SH-SY5Y (cell line): ENCODE results near the gene MRGPRF.
A peak's percentile ranks its signal among the peaks of the same experiment; 100 is the strongest.

Experiments used
- GATA2 ChIP-seq: IDR thresholded peaks from 2 replicates; pipeline ENCODE4 v1.6.1; 2011; ENCODE audit warnings: mild to moderate bottlenecking, low read depth, low read length
- GATA3 ChIP-seq: IDR thresholded peaks from 2 replicates; pipeline ENCODE4 v1.6.1; 2011; ENCODE audit warnings: low read depth, mild to moderate bottlenecking, low read length, moderate library complexity

MRGPRF gene

DNA sequence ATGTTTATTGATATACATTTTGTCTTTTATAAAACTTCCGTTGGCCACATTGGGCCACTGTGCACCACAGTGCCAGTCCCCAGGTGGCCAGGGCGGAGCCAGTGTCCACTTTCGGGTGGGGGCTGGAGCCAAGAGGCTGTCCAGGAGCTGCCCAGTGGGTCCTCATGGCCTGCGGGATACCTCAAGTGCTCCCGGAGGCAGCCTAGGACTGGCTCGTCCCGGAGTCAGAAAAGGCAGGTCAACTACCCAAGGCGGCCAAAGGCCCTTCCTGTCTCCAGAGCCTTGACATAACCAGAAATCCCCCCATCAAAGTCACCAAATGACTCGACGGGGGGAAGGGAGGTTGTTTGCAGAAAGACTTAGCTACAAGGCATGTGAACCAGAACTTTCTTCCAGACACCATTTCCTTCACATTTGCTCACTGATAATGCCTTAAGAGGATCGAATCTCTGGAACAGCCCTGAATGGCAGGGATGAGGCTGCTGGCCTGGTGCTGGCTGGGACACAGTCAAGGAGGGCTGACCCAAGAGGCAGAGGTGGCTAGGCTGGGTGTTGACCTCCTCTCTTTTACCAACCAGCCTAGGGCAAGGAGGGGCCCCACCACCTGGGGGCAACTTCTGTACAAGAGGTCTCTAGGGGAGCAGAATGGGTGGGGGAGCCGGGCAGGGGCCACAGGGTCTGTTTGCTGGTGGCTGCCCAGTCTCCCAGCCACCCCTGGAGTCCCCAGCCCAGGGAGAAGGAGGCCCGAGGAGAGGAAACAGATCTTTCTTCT, 8.4 kb downstream of the MRGPRF start:
- TF ChIP-seq GATA3 (no peak), GATA2 (no peak)

DNA sequence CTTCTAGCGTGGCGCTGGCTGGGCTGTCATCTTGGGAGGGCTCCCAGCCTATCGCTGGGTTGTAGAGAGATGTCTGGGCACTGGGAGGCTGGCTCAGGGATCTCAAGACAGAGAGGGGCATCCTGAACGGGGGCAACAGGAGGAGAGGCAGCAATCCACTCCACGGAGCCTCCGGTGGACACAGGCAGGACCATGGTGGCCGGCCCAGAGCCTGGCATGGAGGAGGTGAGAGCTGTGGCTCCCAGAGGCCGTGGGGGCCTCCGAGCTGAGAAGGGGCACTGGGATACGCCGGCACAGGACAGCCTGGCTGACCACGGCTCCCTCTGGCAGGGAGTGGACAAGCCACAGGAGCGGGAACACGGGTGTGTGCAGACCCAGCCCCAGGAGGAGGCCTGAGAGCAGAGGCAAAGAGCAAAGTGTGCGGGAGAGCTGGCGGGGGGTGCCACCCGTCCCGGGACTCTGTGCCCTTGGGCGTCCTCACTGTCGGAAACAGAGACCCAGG, 9.1 kb downstream of the MRGPRF start:
- TF ChIP-seq GATA3 (no peak), GATA2 (no peak)

DNA sequence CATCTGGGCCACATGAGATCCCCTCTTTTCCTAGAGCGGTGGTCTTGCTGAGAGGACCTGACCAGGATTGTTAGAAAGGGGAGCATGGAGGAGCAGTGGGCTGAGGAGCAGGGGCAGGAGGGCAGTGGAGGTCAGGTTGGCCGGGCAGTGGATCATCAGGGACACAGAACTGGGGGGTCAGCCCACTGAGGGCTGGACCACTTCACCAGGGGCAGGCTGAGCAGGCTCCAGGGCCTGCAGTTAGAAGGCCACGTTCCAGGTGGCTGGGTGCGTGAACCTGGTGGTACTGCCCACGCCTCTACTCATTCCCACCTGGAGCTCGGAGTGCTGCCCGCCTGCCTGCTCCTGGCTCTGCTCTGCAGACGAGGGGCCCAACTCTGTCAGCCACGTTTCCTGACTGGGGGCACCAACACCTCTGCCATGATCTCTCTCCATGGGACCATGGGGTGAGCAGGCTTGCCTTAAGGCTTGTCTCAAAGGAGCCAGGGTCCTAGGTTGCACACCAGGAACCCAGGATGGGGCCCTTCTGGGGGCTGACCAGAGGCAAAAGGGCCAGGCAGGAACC, 9.7 kb downstream of the MRGPRF start:
- no peak for TF ChIP-seq GATA3
- no peak for TF ChIP-seq GATA2

DNA sequence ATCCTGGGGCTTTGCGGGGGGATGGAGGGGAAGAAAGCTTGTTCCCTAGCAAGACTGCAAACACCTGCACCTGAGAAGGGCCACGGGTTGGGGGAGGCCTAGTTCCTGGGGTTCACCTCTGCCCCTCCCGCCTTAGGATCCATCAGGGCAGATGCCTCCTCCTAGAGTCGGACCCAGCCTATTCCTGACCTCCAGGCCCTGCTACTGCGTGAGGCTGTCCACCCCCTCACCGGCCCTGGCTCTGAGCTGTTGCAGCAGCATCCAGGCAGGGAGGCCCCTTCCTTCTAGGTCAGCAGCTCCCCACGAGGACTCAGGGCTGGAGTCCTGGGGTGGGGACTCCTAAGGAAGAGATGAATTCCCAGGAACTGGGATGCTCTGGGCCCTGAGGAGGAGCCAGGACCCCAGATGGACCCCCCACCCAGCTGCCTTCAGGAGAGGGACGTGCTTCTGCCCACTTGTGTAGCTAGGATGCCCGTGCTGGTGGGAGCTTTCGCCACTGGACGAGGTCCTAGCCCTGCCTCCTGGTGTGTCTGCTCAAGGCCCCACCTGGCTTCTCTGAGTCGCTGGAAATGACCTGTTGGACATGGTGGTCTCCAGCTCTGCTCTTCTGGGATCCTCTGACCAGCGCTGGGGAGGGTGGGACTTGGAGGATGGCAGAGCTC, 10.3 kb downstream of the MRGPRF start:
- TF ChIP-seq GATA2 (no peak), GATA3 (no peak)

DNA sequence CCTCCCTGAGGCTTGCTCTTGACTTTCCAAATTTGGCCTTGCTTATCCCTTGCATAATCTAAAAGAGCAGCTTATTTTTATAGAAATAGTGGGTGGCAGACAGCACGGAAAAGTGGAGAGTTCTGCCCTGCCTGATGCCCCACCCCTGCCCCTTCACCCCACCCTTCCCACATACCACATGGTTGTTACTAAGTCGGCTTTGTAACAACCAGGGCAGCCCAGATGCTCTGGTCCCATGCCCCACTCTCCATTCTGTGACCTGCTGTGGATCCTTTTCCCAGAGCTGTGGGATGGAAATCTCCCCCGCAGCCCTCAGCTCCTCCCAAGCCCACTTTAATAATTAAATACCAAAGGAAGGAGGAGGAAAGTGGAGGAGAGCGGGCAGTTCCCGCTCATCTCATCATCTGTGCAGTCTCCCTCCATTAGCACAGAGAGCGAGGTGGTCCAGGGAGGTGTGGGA, 10.9 kb downstream of the MRGPRF start:
- TF ChIP-seq GATA2, result no peak
- no peak for TF ChIP-seq GATA3

DNA sequence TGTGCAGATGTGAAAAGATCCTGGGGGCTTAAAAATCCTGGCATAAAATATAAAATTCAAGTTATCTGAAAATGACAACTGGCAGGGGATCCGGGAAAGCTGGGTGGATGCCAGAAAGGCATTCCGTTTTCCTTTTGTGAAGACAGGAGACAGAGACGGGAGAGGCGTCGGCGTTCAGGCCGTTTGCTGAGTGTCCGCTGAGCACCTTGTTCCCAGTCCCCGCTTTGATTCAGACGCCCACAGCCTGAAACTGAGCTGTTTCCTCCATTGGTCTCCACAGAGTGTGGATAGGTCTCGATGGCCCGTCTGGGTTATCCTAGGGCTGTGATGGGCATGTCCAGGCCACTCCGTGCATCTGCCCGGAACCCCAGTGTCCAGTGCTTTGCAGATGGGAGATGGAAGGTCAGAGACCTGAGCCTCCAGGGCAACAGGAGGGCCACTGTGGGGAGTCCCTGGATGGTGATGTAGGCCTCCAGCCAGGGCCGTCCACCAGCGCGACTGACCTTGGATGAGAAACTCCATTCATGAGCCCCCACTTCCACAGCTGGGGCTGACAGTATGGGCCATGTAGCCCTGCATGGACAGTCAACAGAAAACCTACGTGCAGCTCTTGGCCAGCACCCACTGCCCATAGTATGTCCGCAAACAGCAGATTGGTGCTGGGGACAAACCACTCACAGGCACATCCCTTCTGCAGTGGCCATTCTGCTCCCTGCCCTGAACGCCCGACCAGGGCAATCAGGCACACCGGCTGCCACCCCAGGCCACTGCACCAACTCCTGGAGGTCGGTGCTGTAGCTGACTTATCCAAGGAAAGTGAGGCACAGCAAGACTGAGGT, 11.6 kb downstream of the MRGPRF start:
- TF ChIP-seq GATA2 (no peak), GATA3 (no peak)

DNA sequence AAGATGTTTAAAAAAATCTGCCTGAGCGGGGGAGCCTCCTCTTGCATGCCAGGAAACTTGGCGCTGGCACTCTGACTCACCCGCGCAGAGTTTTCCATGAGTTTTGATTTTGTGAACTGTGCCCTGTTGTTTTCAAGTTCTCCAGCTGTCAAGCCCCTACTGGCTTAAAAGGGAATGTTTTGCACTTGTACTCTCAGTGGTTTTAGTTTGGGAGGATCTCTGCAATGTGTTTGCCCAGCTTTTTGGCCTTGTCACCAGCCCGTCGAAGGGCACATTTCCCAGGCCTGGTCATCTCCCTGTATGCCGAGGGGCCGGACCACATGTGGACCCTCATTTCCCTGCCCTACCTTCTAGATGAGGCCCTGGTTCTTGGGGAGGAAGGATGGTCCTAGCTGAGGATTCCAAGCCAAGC, 12.2 kb downstream of the MRGPRF start:
- no peak for TF ChIP-seq GATA3
- no peak for TF ChIP-seq GATA2

DNA sequence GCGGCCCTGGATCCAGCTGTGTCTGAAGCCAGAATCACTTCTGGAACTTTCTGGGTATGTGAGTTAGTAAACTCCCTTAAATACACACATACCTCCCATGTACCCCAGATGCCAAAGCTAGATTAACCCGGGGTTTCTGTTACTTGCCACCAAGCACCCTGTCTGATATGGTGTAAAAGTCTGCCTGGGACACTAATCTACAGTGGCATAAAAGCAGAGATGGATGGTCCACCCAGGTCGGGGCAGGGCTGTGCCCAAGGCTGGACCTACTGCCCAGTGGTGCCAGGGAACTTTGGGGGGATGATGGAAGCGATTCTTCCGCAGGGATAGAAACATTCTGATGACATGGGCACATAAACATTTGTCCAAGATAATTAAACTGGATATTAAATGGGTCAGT, 12.7 kb downstream of the MRGPRF start:
- no peak for TF ChIP-seq GATA3
- no peak for TF ChIP-seq GATA2

DNA sequence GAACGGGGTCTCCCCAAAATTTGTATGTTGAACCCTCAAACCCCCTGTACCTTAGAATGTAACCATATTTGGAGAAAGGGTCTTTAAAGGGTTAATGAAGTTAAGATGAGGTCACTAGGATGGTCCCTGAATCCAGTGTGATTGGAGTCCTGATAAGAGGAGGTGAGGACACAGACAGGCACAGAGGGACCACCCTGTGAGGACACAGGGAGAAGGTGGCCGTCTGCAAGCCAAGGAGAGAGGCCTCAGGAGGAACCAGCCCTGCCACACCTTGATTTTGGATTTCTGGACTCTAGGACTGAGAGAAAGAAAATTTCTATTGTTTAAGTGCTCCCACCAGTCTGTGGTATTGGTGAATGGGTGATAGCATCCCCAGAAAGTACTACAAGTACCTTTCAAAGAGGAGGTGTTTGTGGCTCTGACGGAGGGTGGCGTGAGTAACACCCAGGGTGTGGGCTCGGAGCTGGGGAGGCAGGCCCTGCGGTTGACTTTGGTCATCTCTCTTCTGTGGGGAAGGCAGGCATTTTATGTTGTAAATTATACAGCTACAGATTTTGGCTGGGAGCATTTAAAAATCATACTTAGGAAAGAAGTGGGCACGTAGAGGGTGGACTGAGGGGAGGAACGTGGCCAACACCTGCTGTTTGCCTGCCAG, 13.8 kb downstream of the MRGPRF start:
- TF ChIP-seq GATA3, result no peak
- peak; percentile 63; the same call in 1 of the 2 replicates for TF ChIP-seq GATA2

DNA sequence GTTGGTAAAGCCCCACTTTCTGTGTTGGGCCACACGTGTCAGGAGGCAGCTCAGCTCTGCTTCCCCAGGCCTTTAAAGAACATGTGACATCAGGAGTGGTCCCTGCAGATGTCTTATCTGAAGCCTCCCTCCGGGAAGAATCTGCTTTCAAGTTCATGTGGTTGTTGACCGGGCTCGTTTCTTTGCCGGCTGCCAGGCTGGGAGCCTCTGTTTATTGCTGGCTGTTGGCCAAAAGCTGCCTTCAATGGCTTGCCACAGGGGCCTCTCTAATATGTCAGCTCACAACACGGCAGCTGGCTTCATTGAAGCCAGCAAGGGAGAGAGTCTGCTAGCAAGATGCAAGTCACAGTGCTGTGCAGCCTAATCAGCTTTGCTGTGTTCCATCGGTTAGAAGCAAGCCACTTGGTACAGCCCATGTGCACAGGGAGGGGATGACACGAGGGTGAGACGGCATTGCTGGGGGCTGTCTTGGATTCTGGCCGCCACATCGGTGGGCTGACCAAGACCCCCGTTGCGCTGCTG, 14.6 kb downstream of the MRGPRF start:
- no peak; the same call in 1 of the 2 replicates for TF ChIP-seq GATA3
- peak; percentile 79 for TF ChIP-seq GATA2

DNA sequence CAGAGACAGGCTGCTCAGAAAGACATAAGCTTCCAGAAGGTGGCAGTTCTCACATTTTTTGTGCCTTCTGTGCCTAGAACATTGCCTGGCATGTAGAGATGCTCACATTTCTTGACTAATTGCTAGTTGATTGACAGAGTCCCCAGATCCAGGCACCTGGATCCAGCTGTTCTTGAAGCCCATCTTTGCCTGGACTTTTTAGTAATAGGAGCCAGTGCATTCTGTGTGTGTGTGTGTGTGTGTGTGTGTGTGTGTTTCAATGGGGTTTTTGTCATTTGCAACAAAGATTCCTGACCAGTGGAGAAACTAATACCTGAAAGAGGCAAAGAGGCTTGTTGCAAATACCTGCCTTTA, 15.1 kb downstream of the MRGPRF start:
- TF ChIP-seq GATA3 (no peak), GATA2 (no peak)

DNA sequence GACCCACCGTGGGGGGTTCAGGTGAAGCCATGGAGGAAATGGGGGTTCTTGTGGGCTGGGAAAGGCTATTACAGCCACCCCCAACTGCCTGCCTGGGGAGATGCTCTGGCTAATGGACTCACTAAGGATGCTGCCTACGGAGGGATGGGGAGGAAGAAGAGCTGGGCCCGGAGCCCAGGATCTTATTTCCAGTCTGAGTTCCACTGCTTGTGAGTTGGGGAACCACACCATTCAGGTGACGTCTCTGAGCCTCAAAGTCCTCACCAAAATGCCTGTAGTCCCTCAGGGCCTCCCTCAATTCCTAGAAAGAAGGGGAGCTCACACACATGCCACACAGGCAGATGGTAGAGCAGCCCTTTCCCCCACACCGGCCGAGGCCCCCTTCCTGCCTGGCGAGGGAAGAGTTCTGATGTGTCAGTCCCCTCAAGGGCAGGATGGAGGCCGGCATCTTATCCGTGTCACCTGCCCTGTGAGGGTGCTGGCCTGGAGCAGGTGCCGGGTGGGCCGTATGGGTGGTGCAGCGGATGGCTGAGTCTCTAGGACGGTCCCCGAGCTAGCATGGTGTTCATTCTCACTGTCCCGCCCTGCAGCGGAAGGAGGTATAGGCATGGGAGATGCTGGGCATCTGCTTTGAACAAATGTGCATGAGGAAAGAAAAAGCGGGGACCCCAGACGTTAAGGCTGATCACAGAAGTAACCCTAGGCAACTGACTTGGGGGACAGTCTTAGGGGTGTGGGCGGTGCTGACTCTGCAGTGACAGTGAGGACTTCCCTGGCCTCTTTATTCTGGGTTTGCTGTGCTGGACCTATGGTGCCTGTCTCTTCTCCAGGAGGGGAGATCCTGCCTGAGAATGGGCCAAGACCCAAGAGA, 15.7 kb downstream of the MRGPRF start:
- TF ChIP-seq GATA3 (no peak), GATA2 (no peak)
